ENCODE data around the gene ZNF181. TPM values are rescaled to one million over a fixed set of nuclear protein-coding genes. Genes with fewer than 3 reads are reported as not detected.
"Not testable (repeated sequence)": the region's sequence is repeated elsewhere in the genome, so short reads cannot be mapped to it uniquely, and the experiment has no call there.

ZNF181 gene
- total RNA-seq: 10.1 and 10.3 TPM in 2 replicates
- long read RNA-seq, partial matches to known transcripts: 2 of 43 reads
- long read RNA-seq, other reads (novel, unspliced or antisense): 38 of 43 reads

GRCh38 chr19:34733746-34734536 lies at the start of gene ZNF181:
Gene ZNF181 (plus strand): TSS chr19:34734243. CDS start chr19:34735038, 795 bp downstream.
- H3K27ac Mint-ChIP-seq: peak within 1 kb of the TSS; percentile 99
- H3K4me1 Mint-ChIP-seq (ENCODE audit: low read depth): peaks cover 16% of the 10 kb centered on the region
- H3K4me3 Mint-ChIP-seq (ENCODE audit: low read depth): peak within 1 kb of the TSS; percentile 93
- H3K27me3 Mint-ChIP-seq: no peaks in the 10 kb centered on the region
- H3K36me3 Mint-ChIP-seq (ENCODE audit: insufficient read depth): peaks cover 15% of the 10 kb centered on the region
- peak; percentile 75 for DNase-seq (ENCODE audit: low spot score, unreplicated experiment)
- no peak for TF ChIP-seq CTCF (IDR thresholded peaks at IDR 0.05; ENCODE audit: unreplicated experiment)
- peaks cover 3% of the 10 kb centered on the region for H3K9me3 Mint-ChIP-seq (ENCODE audit: low read depth)

GRCh38 chr19:34685266-34685665 lies 48.8 kb upstream of the ZNF181 start:
- not testable (repeated sequence) for H3K27ac Mint-ChIP-seq; DNase-seq (ENCODE audit: low spot score, unreplicated experiment); H3K4me1 Mint-ChIP-seq (ENCODE audit: low read depth); H3K27me3 Mint-ChIP-seq; H3K4me3 Mint-ChIP-seq (ENCODE audit: low read depth)
- Mint-ChIP-seq H3K9me3 (ENCODE audit: low read depth) (peaks cover 49% of the 10 kb centered on the region), H3K36me3 (ENCODE audit: insufficient read depth) (peaks cover 59% of the 10 kb centered on the region)

- H3K27ac Mint-ChIP-seq: no peak overlapping the region
- H3K27me3 Mint-ChIP-seq: peaks cover 10% of the 10 kb centered on the region
- no peaks in the 10 kb centered on the region for H3K4me1 Mint-ChIP-seq (ENCODE audit: low read depth)
- DNase-seq (ENCODE audit: low spot score, unreplicated experiment): no peak
- peaks cover 42% of the 10 kb centered on the region for H3K9me3 Mint-ChIP-seq (ENCODE audit: low read depth)
- peaks cover 49% of the 10 kb centered on the region for H3K36me3 Mint-ChIP-seq (ENCODE audit: insufficient read depth)
- no peak for TF ChIP-seq CTCF (IDR thresholded peaks at IDR 0.05; ENCODE audit: unreplicated experiment)
- H3K4me3 Mint-ChIP-seq (ENCODE audit: low read depth): no peak overlapping the region
These were observed 47.6 kb upstream of the ZNF181 start for GRCh38 chr19:34686455-34686854.

GRCh38 chr19:34687348-34687747 lies 46.7 kb upstream of the ZNF181 start:
- no peak overlapping the region for H3K4me3 Mint-ChIP-seq (ENCODE audit: low read depth)
- no peak for TF ChIP-seq CTCF (IDR thresholded peaks at IDR 0.05; ENCODE audit: unreplicated experiment)

GRCh38 chr19:34688592-34688991 lies 45.5 kb upstream of the ZNF181 start:
- Mint-ChIP-seq H3K36me3 (ENCODE audit: insufficient read depth) (peaks cover 30% of the 10 kb centered on the region), H3K27ac (no peak overlapping the region), H3K9me3 (ENCODE audit: low read depth) (peaks cover 29% of the 10 kb centered on the region), H3K27me3 (peaks cover 17% of the 10 kb centered on the region), H3K4me1 (ENCODE audit: low read depth) (no peaks in the 10 kb centered on the region), H3K4me3 (ENCODE audit: low read depth) (no peak overlapping the region)
- no peak for DNase-seq (ENCODE audit: low spot score, unreplicated experiment)
- TF ChIP-seq CTCF (IDR thresholded peaks at IDR 0.05; ENCODE audit: unreplicated experiment): no peak

More at GRCh38 chr19:34687348-34687747, 46.7 kb upstream of the ZNF181 start:
- H3K9me3 Mint-ChIP-seq (ENCODE audit: low read depth): peaks cover 38% of the 10 kb centered on the region
- no peak for DNase-seq (ENCODE audit: low spot score, unreplicated experiment)
- H3K36me3 Mint-ChIP-seq (ENCODE audit: insufficient read depth): peaks cover 42% of the 10 kb centered on the region
- no peaks in the 10 kb centered on the region for H3K4me1 Mint-ChIP-seq (ENCODE audit: low read depth)
- H3K27me3 Mint-ChIP-seq: peaks cover 13% of the 10 kb centered on the region
- no peak overlapping the region for H3K27ac Mint-ChIP-seq

GRCh38 chr19:34690372-34690771 lies 43.7 kb upstream of the ZNF181 start:
- Mint-ChIP-seq H3K27me3 (peaks cover 17% of the 10 kb centered on the region), H3K27ac (no peak overlapping the region), H3K9me3 (ENCODE audit: low read depth) (peaks cover 16% of the 10 kb centered on the region), H3K36me3 (ENCODE audit: insufficient read depth) (peaks cover 14% of the 10 kb centered on the region), H3K4me1 (ENCODE audit: low read depth) (no peaks in the 10 kb centered on the region), H3K4me3 (ENCODE audit: low read depth) (no peak overlapping the region)
- TF ChIP-seq CTCF (IDR thresholded peaks at IDR 0.05; ENCODE audit: unreplicated experiment): no peak
- DNase-seq (ENCODE audit: low spot score, unreplicated experiment): no peak
